ENCODE results near the gene HMX1. TPM values are rescaled to one million over a fixed set of nuclear protein-coding genes. Genes with fewer than 3 reads are reported as not detected.

Gene HMX1
- polyA plus RNA-seq, 1 of the 3 experiments (the other 2 are of a cell fraction), result 0.20 TPM

- ChIA-PET POLR2A (no interaction called here), CTCF (interaction anchor here (1.3 to 2.7 kb wide), 3 partner anchors 11 to 99 kb away, joined by 3 to 10 read pairs (median 3); no protein-coding TSS in a partner anchor)
- Histone ChIP-seq H3K4me2 (no peak overlapping the region), H3K4me1 (ENCODE audit: control insufficient read depth in 1 of 2, insufficient read depth in 2 of 2, low read depth in 1 of 2, low read length in 1 of 2) (peaks cover 0 to 20% of the 10 kb centered on the region in 2 experiments; a peak in 1 of 4 replicates), H3K9me2 (no peaks in the 10 kb centered on the region), H3K79me2 (ENCODE audit: insufficient read depth) (no peaks in the 10 kb centered on the region), H3F3A (replicated peaks; ENCODE audit: insufficient read depth) (no peaks in the 10 kb centered on the region), H3K36me3 (replicated peaks in 1 of 2; ENCODE audit: control insufficient read depth in 1 of 2, insufficient read depth in 2 of 2, low read length in 1 of 2) (no peaks in the 10 kb centered on the region), H3K4me3 (ENCODE audit: low read depth in 2 of 2, low read length in 1 of 2) (no peak overlapping the region), H2AFZ (ENCODE audit: low read depth) (no peak overlapping the region), H3K27ac (ENCODE audit: low read depth in 2 of 2, low read length in 1 of 2) (no peak overlapping the region; a peak in 1 of 4 replicates), H4K20me1 (ENCODE audit: insufficient read depth) (no peaks in the 10 kb centered on the region), H3K9ac (no peak overlapping the region), H3K9me3 (no peaks in the 10 kb centered on the region), H3K27me3 (ENCODE audit: insufficient read depth) (no peaks in the 10 kb centered on the region)
- TF ChIP-seq RAD21 (IDR thresholded peaks at IDR 0.05; ENCODE audit: low read length) (no peak), USF2 (IDR thresholded peaks at IDR 0.05; ENCODE audit: borderline replicate concordance, low read depth, low read length) (no peak), SMC3 (IDR thresholded peaks at IDR 0.05; ENCODE audit: low read depth, low read length) (no peak), EP300 (IDR thresholded peaks at IDR 0.05; ENCODE audit: borderline replicate concordance in 1 of 2, low read depth in 1 of 2, low read length in 1 of 2) (no peak), MEF2A (IDR thresholded peaks at IDR 0.05; ENCODE audit: borderline replicate concordance, low read depth) (no peak), NFIC (IDR thresholded peaks at IDR 0.05; ENCODE audit: borderline replicate concordance) (no peak), GABPA (IDR thresholded peaks at IDR 0.05; ENCODE audit: low read depth) (no peak), YY1 (IDR thresholded peaks at IDR 0.05; ENCODE audit: low read depth) (no peak), PBX3 (IDR thresholded peaks at IDR 0.05) (no peak), MXI1 (IDR thresholded peaks at IDR 0.05; ENCODE audit: low read depth, low read length) (no peak), RXRA (IDR thresholded peaks at IDR 0.05; ENCODE audit: borderline replicate concordance, low read depth) (no peak), ZBTB33 (IDR thresholded peaks at IDR 0.05; ENCODE audit: borderline replicate concordance, low read depth) (no peak)
- DNase-seq, result no peak
- 40% methylated on average over 6 of the region's 8 CpGs for WGBS (ENCODE audit: low lambda C conversion rate)
Measured at GRCh38 chr4:8819019-8819418, 52.6 kb downstream of the HMX1 start.

All from SK-N-SH (cell line).